ENCODE results near the gene ESYT1.

The ESYT1 gene

DNA sequence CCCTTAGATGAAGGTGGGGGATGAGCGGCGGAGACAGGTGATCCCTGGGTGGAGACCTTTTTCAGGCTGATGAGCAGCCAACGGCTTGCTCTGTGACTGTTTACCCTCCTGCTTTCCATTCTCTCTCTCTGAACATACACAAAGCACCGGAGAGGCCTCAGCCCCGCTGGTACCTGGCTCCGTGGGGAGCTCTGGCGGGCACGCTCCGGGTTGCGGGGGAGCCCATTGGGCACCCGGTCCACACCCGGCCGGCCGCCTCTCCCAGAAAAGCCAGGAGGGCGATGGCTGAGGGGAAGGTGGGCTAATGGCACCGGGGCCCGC, 60.7 kb downstream of the ESYT1 start:
- no peak for DNase-seq (ENCODE audit: low read depth)

DNA sequence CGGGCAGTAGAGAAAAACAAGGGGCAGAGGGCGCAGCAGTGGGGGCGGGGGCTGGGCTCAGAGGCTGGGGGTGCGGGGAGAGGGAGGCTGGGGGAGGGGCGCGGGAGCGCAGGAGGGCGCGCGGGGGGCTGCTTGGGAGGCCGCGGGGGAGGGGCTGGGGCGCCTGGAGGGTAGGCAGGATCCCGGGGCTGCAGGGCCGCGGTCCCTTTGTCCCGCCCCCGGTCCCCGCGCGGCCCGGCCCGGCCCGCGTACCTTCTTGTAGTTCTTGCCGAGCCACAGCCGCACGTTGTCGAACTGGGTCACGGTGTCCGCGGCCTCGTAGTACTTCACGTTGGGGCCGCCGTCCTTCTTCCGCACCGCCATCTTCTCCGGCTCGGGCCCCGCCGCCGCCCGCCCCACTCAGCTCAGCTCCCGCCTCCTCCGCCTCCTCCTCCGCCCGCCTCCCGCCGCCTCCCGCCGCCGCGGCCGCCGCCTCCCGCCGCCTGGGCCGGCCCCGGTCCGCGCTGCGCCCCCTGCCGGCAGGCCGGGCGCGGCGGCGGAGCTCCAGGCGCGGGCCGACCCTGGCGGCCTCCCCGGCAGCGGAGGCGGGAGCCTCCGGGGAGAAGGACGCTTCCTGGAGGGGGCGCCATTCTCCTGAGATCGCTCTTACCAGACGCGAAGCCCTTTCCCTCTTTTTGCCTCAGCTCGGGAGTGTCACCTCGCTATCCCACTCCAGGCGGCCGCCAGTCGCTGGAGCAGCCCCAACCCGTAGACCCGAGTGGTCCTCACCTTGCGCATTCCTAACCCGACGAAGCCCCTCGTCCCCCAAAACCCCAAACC, 61.2 kb downstream of the ESYT1 start, which contains the start of gene SMARCC2:
TSS of gene SMARCC2 (minus strand) at position 385 of the 819 bp plus-strand sequence. CDS start at position 363, 22 bp downstream.
- DNase-seq (ENCODE audit: low read depth), result peak; percentile 77

DNA sequence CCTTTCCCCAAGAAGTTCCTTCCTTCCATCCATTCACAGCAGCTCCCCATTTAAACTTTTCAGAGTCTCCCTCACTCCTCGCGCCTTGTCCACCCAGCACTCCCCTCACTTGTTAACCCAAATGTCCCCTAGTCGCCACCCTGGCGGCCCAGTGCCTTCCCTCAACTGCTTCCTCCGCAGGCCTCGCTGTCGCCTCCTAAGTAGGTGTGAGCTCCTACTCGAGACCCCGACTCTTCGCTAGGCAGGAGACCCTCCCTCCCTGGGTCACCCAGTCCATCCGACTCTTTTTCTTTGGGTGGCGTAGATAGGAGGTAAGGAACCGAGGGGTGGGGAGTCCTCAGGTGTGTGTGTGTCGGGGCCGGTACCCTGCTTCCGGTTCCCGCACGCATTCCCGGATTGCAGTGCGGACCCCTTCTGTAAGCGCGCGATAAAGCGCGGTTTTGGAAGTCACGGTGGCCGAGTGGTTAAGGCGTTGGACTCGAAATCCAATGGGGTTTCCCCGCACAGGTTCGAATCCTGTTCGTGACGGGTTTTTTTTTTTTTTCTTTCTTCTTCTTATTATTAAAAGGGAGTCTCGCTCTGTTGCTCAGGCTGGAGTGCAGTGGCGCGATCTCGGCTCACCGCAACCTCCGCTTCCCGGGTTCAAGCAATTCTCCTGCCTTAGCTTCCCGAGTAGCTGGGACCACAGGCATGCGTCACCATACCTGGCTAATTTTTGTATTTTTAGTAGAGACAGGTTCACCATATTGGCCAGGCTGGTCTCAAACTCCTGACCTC, 62.0 kb downstream of the ESYT1 start:
- peak; percentile 76 for DNase-seq (ENCODE audit: low read depth)

DNA sequence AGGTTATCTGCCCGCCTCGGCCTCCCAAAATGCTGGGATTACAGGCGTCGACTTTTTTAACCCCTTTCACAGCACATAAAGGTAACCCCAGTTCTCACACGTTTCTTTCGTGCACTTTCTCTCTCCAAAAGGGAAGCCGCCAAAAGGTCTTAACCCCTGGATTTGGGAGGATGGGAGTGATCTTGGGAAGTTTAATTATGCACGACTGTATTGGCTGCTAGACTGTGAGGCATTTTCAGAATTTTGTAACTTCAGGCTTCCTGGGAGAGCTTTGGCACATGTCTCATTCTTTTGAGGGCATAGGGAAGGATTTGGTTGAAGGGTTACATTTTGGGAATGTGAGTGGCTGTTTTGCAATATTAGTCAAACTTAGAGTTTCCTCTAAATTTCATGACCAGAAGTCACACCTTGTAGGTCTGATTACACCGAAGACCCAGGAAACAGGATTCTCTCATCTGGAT, 62.7 kb downstream of the ESYT1 start:
- DNase-seq (ENCODE audit: low read depth), result no peak

DNA sequence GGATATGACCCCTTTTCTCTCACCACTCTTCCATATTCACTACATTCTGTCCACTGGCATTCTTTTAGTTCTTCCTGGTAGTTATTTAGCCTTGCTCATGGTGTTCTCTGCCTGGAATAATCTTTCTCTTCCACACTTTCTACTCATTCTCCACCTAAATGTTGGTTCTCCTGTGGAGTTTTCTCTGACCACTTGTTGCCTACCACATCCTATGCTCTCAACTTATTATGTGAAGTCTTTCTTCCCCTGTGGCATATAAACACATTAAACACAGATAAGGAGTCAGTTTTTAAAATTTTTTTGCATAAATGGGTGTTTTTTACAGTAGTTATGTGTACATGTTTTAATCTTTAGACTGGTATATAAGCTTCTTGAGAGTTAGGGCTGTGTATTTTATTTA, 64.5 kb downstream of the ESYT1 start:
- DNase-seq (ENCODE audit: low read depth), result no peak

DNA sequence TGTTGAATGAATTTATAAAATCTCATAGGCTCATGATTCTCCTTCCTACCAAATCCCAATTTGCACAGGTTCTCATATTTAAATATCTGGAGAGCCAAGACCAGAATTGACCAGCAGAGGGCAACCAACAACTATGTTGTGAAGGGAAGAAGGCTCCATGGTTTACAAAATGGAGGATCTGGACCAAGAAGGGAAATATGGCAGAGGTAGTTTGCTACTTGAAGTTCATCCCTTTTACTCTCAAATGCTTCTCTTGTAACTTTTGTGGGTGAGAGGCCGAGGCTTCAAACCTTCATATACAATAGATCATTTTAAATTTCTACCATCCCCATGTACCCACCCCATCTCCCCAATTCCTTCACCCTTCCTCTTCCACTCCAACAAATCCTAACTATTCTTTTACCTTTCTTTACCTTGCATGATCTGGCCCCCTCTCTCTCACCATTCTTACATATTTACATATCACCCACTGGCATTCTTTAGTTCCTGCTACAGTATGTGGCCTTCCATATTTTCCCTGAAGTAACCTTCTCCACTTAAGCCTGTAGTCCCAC, 65.0 kb downstream of the ESYT1 start:
- DNase-seq (ENCODE audit: low read depth), result peak; percentile 47

Data from stimulated activated CD8-positive, alpha-beta memory T cell treated with anti-CD3 and anti-CD28 coated beads, Interleukin-4, amount 100 ng/mL, for 24 hours (primary cell).